Activated T-helper 2 cell treated with anti-CD3 and anti-CD28 coated beads, Interferon-gamma antibody, Interleukin-2, Interleukin-4, amounts not matched to agents 10 μg/mL and 5 μg/mL and 100 μg/mL, durations not matched to agents 14 hours and 24 hours and 36 hours (primary cell): ENCODE results near the gene GARNL3. TPM values are rescaled to one million over a fixed set of nuclear protein-coding genes. Genes with fewer than 3 reads are reported as not detected.

Source experiments
- DNase-seq: peaks from one replicate; pipeline ENCODE4 v3.0.0; 2021; ENCODE audit warnings: low spot score
- H3K27ac Mint-ChIP-seq: one replicate; pipeline ENCODE4 v1.8.0; 2021; ENCODE audit warnings: mixed read lengths
- H3K27me3 Mint-ChIP-seq: one replicate; pipeline ENCODE4 v1.8.0; 2021; ENCODE audit warnings: low read depth, mixed read lengths
- H3K36me3 Mint-ChIP-seq: one replicate; pipeline ENCODE4 v1.8.0; 2021; ENCODE audit warnings: low read depth, mixed read lengths
- H3K4me1 Mint-ChIP-seq: one replicate; pipeline ENCODE4 v1.8.0; 2021; ENCODE audit warnings: low read depth, mixed read lengths
- H3K4me3 Mint-ChIP-seq: one replicate; pipeline ENCODE4 v1.8.0; 2021; ENCODE audit warnings: low read depth, mild to moderate bottlenecking, moderate library complexity, mixed read lengths
- H3K9me3 Mint-ChIP-seq: one replicate; pipeline ENCODE4 v1.8.0; 2021; ENCODE audit warnings: mixed read lengths
- intact Hi-C: fragments of 100-400 bp; cut with micrococcal nuclease; formaldehyde crosslinking; loops from one replicate; pipeline ENCODE4 v1.15.1; 2023
- total RNA-seq: library from RNA; stranded (reverse); gene quantifications from 2 replicates; pipeline ENCODE4 v1.2.3, GENCODE V29; 2022

Gene GARNL3, protein sequence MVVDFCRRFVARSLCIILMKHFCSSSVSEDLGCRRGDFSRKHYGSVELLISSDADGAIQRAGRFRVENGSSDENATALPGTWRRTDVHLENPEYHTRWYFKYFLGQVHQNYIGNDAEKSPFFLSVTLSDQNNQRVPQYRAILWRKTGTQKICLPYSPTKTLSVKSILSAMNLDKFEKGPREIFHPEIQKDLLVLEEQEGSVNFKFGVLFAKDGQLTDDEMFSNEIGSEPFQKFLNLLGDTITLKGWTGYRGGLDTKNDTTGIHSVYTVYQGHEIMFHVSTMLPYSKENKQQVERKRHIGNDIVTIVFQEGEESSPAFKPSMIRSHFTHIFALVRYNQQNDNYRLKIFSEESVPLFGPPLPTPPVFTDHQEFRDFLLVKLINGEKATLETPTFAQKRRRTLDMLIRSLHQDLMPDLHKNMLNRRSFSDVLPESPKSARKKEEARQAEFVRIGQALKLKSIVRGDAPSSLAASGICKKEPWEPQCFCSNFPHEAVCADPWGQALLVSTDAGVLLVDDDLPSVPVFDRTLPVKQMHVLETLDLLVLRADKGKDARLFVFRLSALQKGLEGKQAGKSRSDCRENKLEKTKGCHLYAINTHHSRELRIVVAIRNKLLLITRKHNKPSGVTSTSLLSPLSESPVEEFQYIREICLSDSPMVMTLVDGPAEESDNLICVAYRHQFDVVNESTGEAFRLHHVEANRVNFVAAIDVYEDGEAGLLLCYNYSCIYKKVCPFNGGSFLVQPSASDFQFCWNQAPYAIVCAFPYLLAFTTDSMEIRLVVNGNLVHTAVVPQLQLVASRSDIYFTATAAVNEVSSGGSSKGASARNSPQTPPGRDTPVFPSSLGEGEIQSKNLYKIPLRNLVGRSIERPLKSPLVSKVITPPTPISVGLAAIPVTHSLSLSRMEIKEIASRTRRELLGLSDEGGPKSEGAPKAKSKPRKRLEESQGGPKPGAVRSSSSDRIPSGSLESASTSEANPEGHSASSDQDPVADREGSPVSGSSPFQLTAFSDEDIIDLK
- 1.9 and 2.9 TPM in 2 replicates for total RNA-seq

DNA sequence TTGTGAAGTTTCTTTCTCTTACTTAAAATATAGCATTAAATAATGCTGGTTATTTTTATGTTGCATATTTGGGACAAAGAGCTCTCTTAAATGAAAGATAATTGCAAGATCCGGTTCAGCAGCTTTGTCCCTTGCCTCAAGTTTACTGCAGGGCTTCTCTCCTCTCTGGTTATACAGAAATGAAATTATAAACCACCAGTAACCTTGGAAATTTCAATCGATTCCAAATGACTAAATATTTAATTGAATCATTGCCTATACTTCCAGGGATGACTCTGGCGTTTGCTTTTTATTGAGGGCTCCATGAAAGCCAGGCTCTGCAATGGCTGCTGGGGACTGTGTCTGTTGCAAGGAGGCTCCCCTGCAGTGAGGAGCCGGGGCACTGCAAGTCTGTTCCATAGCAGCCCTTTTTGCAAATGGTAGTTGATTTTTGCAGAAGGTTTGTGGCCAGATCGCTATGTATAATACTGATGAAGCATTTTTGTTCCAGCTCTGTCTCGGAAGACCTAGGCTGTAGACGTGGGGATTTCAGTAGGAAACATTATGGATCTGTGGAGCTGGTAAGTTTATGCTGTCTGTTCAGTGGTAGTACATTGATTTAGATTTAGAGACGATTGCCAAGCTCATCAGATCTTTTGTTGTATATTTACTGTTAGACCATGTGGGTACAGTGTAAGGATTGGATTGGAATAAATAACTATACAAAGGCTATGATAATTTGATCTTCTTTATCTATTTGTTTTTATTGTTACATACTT, at the start of gene GARNL3:
GARNL3 (plus strand) TSS at position 313 of the 758 bp plus-strand sequence; CDS start at position 417, 104 bp downstream.
- DNase-seq: no peak
- no peaks in the 10 kb centered on the region for H3K4me1 Mint-ChIP-seq
- no peak within 1 kb of the TSS for H3K27ac Mint-ChIP-seq
- H3K9me3 Mint-ChIP-seq: no peaks in the 10 kb centered on the region
- H3K27me3 Mint-ChIP-seq: peaks cover 19% of the 10 kb centered on the region
- H3K4me3 Mint-ChIP-seq: no peak within 1 kb of the TSS
- H3K36me3 Mint-ChIP-seq: no peaks in the 10 kb centered on the region
- intact Hi-C loops: no loop called here

DNA sequence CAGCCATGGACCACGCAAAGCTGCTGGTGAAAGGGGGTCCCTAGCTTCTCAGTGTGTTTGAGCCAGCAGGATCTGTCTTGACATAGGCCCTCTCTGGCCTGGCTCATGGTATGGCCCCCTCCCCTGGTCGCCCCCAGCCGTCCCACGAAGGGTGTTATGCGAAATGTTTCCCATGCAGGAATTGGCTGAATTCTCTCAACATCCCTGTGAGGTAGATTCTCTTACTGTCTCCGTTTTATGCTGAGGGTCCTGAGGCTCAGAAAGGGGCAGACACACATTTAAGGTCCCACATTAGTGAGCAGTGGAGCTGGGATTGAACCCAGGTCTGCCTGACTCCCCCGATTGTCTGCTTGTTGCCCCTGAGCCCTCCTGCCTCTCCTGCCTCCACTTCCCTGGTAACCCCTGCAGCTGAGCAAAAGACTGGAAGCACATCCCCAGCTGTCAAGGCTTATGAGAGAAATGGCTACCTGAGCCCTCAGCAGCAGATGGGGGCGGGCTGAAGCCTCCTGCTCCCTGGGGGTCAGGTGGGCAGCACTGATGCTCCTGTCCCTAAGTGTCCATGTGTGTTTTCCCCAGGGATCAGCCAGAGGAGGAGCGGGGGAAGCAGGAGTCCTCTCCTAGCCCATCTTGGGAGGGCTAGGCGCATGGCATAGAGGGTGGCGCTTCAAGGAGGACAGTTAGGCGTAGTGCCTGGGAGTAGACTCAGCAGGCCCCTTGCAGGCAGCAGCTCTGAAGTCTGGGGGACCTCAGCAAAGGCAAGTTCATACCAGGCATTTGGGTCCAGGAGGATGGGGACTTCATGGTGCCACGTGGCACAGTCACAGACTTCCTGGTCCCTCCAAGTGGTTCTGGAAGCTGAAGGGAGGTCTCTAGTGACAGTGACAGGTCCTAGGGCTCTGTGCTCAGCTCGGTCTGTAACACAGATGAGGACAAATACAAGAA, 49.0 kb upstream of the GARNL3 start:
- H3K4me3 Mint-ChIP-seq: no peak overlapping the region
- H3K36me3 Mint-ChIP-seq: no peaks in the 10 kb centered on the region
- H3K27ac Mint-ChIP-seq: no peak overlapping the region
- H3K9me3 Mint-ChIP-seq: no peaks in the 10 kb centered on the region
- peaks cover 19% of the 10 kb centered on the region for H3K27me3 Mint-ChIP-seq
- intact Hi-C loops: loop anchor here (10.0 kb wide), 1 partner anchor 209 kb away; the partner anchor contains the start of gene ZNF79
- H3K4me1 Mint-ChIP-seq: peaks cover 2% of the 10 kb centered on the region
- DNase-seq: no peak

DNA sequence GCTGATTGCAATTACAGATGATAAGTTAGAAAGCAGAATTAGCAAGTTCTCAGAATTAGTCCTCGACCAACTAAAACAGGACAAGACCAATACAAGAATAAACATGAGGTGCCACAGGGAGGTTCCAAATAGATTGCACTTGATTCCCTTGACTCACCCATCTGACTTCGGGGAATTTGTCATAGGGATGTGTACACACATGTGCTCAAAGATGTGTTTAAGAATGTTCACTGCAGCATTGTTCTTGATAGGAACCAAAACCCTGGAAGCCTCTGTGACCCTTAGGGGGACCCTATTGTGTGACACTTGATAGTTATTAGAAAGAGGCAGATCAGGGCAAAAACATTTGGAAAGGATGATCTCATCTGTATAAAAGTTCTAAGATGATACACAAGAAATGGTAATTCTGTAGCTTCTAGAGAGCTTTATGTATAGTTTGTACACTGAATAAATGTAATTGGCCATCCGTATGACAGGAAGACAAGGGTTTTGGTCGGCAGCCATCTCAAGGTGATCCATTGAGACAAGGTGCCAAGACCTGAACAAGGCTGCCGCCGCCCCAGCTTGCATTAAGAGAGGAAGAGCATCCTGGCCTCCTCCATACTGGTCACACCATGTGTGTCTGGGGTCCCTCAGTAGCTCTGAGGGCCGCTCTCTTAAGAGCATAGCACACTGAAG, 48.2 kb upstream of the GARNL3 start:
- no peak for DNase-seq
- intact Hi-C loops: loop anchor here (10.0 kb wide), 1 partner anchor 208 kb away; the partner anchor contains the start of gene ZNF79
- no peak overlapping the region for H3K4me3 Mint-ChIP-seq
- no peaks in the 10 kb centered on the region for H3K36me3 Mint-ChIP-seq
- H3K4me1 Mint-ChIP-seq: peaks cover 2% of the 10 kb centered on the region
- peaks cover 16% of the 10 kb centered on the region for H3K27me3 Mint-ChIP-seq
- no peaks in the 10 kb centered on the region for H3K9me3 Mint-ChIP-seq
- no peak overlapping the region for H3K27ac Mint-ChIP-seq

DNA sequence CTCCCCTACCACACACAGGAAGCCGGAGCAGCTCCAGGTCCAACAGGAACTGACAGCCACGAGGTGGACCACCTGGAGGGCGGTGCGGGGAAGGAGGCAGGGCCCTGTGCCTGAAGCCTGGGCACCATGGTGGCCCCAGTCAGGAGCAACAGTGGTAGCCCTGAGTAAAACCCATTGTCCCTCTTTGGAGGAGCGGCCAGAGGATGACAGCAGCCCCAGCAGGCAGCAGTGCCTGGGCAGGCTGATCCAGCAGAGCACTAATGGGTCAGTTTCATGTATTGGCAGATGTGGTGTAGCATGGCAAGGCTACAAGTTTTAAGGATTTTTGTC, 47.7 kb upstream of the GARNL3 start:
- intact Hi-C loops: loop anchor here (10.0 kb wide), 1 partner anchor 208 kb away; the partner anchor contains the start of gene ZNF79
- Mint-ChIP-seq H3K4me3 (no peak overlapping the region), H3K27me3 (peaks cover 15% of the 10 kb centered on the region), H3K9me3 (no peaks in the 10 kb centered on the region), H3K36me3 (no peaks in the 10 kb centered on the region), H3K4me1 (peaks cover 3% of the 10 kb centered on the region), H3K27ac (no peak overlapping the region)
- no peak for DNase-seq

DNA sequence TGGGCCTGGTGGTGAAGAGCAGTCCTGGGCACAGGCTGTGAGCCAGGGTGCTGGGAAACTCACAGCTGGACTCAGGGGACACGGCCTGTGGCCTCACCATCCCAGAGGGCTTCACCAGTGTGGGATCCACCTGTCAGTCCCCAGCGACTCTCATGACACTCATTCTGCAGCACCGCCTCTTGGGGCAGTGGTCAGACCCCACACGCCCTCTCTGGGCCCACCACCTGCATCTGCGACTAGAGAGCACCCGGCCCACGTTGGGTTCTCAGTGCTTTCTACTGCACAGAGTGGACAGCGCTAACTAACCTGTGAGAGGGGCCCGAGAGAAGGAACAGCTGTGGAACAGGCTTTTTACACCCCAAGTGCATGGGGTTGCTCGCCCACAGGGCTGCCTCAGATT, 45.8 kb upstream of the GARNL3 start:
- Mint-ChIP-seq H3K36me3 (no peaks in the 10 kb centered on the region), H3K4me3 (no peak overlapping the region), H3K27me3 (peaks cover 30% of the 10 kb centered on the region), H3K27ac (no peak overlapping the region), H3K4me1 (peaks cover 9% of the 10 kb centered on the region), H3K9me3 (no peaks in the 10 kb centered on the region)
- DNase-seq: no peak
- intact Hi-C loops: loop anchor here (10.0 kb wide), 1 partner anchor 206 kb away; the partner anchor contains the start of gene ZNF79

DNA sequence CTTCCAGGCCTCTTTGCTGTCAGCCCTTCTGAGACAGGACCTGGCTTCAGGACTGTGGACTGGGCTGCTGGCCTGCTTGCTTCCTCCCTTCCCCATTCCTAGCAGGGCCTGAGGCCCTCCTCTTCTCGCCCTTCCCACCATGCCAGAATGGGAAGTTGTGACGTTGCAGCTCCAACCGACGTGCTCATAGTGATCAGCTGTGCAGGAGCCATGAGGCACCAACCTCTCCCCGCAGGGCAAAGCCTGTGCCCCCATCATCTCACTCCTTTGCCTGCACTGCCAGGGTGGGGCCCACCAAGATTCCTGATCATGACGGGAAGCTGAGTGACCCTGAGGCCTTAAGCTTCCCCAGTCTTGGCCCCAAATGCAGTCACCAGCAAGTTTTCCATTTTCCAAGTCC, 45.1 kb upstream of the GARNL3 start:
- Mint-ChIP-seq H3K27me3 (peaks cover 34% of the 10 kb centered on the region), H3K36me3 (no peaks in the 10 kb centered on the region), H3K27ac (no peak overlapping the region), H3K9me3 (no peaks in the 10 kb centered on the region), H3K4me1 (peaks cover 13% of the 10 kb centered on the region), H3K4me3 (no peak overlapping the region)
- DNase-seq: no peak
- intact Hi-C loops: loop anchor here (10.0 kb wide), 1 partner anchor 205 kb away; the partner anchor contains the start of gene ZNF79

DNA sequence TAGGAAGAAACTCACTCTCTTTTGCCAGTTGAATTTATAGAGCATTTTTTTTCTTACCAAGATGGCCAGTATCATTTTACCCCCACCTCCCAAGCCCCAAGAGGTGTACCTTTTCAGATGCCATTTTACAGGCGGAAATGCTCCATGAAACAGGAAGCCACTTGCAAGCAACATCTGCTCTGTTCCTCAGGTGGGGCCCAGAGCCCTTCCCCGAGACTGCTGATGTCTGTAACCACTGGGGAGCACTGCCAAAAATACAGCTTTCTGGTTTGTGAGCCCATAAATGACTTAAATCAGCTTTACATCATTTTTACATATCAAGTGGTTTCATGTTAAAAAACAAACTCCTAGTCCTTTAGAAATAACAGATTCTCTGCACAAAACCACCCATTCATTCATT, 42.9 kb upstream of the GARNL3 start:
- Mint-ChIP-seq H3K36me3 (no peaks in the 10 kb centered on the region), H3K4me1 (peaks cover 19% of the 10 kb centered on the region), H3K27me3 (peaks cover 39% of the 10 kb centered on the region), H3K27ac (no peak overlapping the region), H3K4me3 (no peak overlapping the region), H3K9me3 (no peaks in the 10 kb centered on the region)
- intact Hi-C loops: no loop called here
- no peak for DNase-seq

DNA sequence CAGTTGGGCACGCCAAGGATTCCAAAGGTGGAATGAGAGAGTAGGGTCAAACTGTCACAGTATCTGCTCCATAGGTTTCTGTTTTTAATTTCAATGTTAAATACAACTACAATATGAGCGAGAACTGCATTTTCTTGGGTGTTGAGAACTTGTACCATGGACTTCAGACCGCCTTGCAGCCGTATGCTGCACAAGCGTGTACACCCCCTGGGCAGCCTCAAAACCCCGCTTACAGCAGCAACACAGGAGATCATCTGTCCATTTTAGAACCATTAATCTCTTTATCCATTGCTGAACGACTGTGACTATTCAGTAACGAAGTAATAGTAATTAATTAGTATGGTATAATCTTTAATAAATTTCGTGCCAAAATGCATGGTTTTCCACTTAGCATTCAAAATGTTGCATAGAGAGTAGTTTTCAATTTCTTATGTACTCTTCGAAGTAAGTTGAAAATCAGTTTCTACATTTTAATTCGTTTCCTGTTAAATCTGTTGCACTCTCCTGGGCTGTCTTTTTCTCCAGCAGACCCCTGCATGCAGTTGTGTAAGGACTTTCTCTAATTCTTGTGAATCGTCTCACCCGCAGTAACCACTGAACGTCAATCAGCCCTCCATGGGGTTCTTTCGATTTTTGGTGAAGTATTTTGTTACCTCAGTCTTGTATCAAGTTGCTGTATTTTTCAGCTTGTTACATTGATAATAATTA, 42.0 kb upstream of the GARNL3 start:
- no peaks in the 10 kb centered on the region for H3K9me3 Mint-ChIP-seq
- intact Hi-C loops: no loop called here
- no peak overlapping the region for H3K4me3 Mint-ChIP-seq
- H3K4me1 Mint-ChIP-seq: peaks cover 19% of the 10 kb centered on the region
- peaks cover 44% of the 10 kb centered on the region for H3K27me3 Mint-ChIP-seq
- DNase-seq: no peak
- H3K27ac Mint-ChIP-seq: no peak overlapping the region
- no peaks in the 10 kb centered on the region for H3K36me3 Mint-ChIP-seq

DNA sequence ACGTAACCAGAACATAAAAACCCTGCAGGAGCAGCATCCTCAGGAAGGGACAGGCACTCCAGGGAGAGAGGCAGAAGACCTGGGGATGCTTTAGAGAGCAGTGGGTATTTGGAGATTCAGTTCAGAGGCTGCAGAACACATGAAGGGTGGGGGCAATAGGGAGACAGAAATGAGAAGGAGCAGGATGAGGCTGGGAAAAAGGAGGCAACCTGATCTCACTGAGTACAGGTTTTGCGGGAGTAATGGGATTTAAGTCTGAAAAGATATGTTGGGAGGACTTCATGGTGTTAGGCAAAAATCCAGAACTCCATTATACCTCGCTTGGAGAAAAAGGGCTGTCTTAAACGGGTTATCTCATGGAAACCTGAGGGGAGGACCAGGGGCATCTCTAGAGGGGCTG, 41.3 kb upstream of the GARNL3 start:
- no peak for DNase-seq
- H3K27ac Mint-ChIP-seq: no peak overlapping the region
- H3K4me1 Mint-ChIP-seq: peaks cover 19% of the 10 kb centered on the region
- peak overlapping the region; percentile 40 for H3K4me3 Mint-ChIP-seq
- no peaks in the 10 kb centered on the region for H3K9me3 Mint-ChIP-seq
- no peaks in the 10 kb centered on the region for H3K36me3 Mint-ChIP-seq
- H3K27me3 Mint-ChIP-seq: peaks cover 44% of the 10 kb centered on the region
- intact Hi-C loops: no loop called here

DNA sequence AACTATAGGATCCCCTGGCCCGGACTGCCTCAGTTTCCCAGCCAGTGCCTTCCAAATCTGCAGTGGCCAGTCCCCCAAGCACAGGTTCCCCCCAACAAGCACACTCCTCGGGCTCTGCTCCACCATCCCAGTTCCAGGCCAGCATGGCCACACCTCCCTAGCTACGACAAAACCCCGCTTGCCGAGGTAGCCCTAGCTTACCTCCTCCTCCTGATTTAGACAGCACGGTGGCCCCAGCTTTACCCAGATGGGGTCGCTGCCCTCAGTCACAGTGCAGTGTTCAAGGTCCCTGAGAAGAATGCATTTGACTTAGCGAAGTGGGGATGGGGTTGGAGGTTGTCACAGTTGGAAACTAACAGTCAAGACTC, 40.8 kb upstream of the GARNL3 start:
- H3K36me3 Mint-ChIP-seq: no peaks in the 10 kb centered on the region
- H3K27ac Mint-ChIP-seq: no peak overlapping the region
- peaks cover 45% of the 10 kb centered on the region for H3K27me3 Mint-ChIP-seq
- H3K9me3 Mint-ChIP-seq: no peaks in the 10 kb centered on the region
- H3K4me3 Mint-ChIP-seq: peak overlapping the region; percentile 74
- DNase-seq: no peak
- H3K4me1 Mint-ChIP-seq: peaks cover 19% of the 10 kb centered on the region
- intact Hi-C loops: loop anchor here (1.0 kb wide), 1 partner anchor 22 kb away; no protein-coding TSS in a partner anchor
